Spleen (tissue), 11 donors: ENCODE results near the gene NADK2. TPM values are rescaled to one million over a fixed set of nuclear protein-coding genes. Genes with fewer than 3 reads are reported as not detected.

ENCODE experiments used
- DNase-seq: peaks from one replicate; pipeline ENCODE4 v3.0.0-alpha.2; 2020
- H3K27ac ChIP-seq, 8 donors: fragments of 200-600 bp; sonication (generic) in 7 of 8; 1 replicate in 4 of 8; 2 replicates in 4 of 8; pipeline versions ENCODE4 v1.5.0 to v1.8.0; 2016 to 2021; ENCODE audit warnings: inconsistent platforms in 4 of 8, mild to moderate bottlenecking in 4 of 8, moderate library complexity in 1 of 8
- H3K27me3 ChIP-seq, 7 donors: fragments of 200-600 bp; sonication (generic) in 6 of 7; replicated peaks in 1 of 7; 1 replicate in 4 of 7; 2 replicates in 3 of 7; pipeline versions ENCODE4 v1.5.0 to v1.8.0; 2016 to 2021; ENCODE audit warnings: inconsistent platforms in 3 of 7, mild to moderate bottlenecking in 1 of 7
- H3K36me3 ChIP-seq, 6 donors: fragments of 200-600 bp; sonication (generic) in 5 of 6; 1 replicate in 4 of 6; 2 replicates in 2 of 6; pipeline versions ENCODE4 v1.5.0 to v1.8.0; 2016 to 2021; ENCODE audit warnings: inconsistent platforms in 2 of 6
- H3K4me1 ChIP-seq, 6 donors: fragments of 200-600 bp; sonication (generic) in 5 of 6; 1 replicate in 3 of 6; 2 replicates in 3 of 6; pipeline versions ENCODE4 v1.5.0 to v1.8.0; 2016 to 2021; ENCODE audit warnings: inconsistent platforms in 3 of 6
- H3K4me3 ChIP-seq, 8 donors: fragments of 200-600 bp; sonication (generic) in 7 of 8; 1 replicate in 4 of 8; 2 replicates in 4 of 8; pipeline versions ENCODE4 v1.5.0 to v1.8.0; 2016 to 2021; ENCODE audit warnings: inconsistent platforms in 4 of 8, mild to moderate bottlenecking in 4 of 8, moderate library complexity in 2 of 8
- H3K9me3 ChIP-seq, 8 donors: fragments of 200-600 bp; sonication (generic) in 7 of 8; 1 replicate in 4 of 8; 2 replicates in 4 of 8; pipeline versions ENCODE4 v1.5.0 to v1.8.0; 2016 to 2021; ENCODE audit warnings: inconsistent platforms in 4 of 8
- CTCF ChIP-seq, 11 experiments: fragments of 200-600 bp in 7 of 11; fragments of 450-650 bp in 4 of 11; sonication (generic) in 4 of 11; IDR thresholded peaks in 8 of 11; conservative IDR thresholded peaks in 3 of 11; 1 replicate in 7 of 11; 2 replicates in 4 of 11; pipeline versions ENCODE4 v1.4.0 to v1.8.0; 2016 to 2021; ENCODE audit warnings: antibody characterized with exemption in 11 of 11, inconsistent platforms in 4 of 11, mild to moderate bottlenecking in 1 of 11
- POLR2A ChIP-seq, 3 donors: fragments of 450-650 bp; IDR thresholded peaks; one replicate each; pipeline ENCODE4 v1.5.1; 2017; ENCODE audit warnings: antibody characterized with exemption in 3 of 3, mild to moderate bottlenecking in 1 of 3
- POLR2AphosphoS5 ChIP-seq, 3 donors: sonication (generic); formaldehyde crosslinking; IDR thresholded peaks; one replicate each; pipeline ENCODE4 v1.5.1; 2017; ENCODE audit warnings: antibody characterized with exemption in 3 of 3
- WGBS, 5 donors: extraction: QIAGEN DNeasy Blood & Tissue Kit in 3 of 5; methylation state at CpG; one replicate each; pipeline versions ENCODE4 v1.1.5 to v1.1.7; 2013 to 2018; 5-methylcytosine and 5-hydroxymethylcytosine counted together
- intact Hi-C: fragments of 100-400 bp; cut with DNase I; formaldehyde crosslinking; loops from one replicate; pipeline ENCODE4 v1.15.0; 2023; ENCODE audit warnings: low total_unique reads
- polyA plus RNA-seq, 3 donors: library from polyadenylated mRNA; stranded (reverse); fragments of 200-250 nt; gene quantifications; one replicate each; pipeline ENCODE4 v1.2.1, GENCODE V29; 2013
- total RNA-seq, 7 donors: library from RNA; depleted of rRNA in 3 of 7; stranded (reverse); fragments of >200 nt in 3 of 7; fragmentation: NEBNext Ultra II Directional in 4 of 7; extraction: Animal tissue kit (Norgen Biotek cat#: 25700) in 4 of 7; gene quantifications; one replicate each; pipeline versions ENCODE4 v1.1.0 to v1.2.1, GENCODE V29; 2016 to 2021
- donor health status: healthy with polysubstance abuse.
- donor health status: DM: no; HTN: no; CAD: no; lungs with moderate emphysema.
- donor health status: DM: no; HTN: no; CAD: no.
- donor health status: Bipolar disorder and iron deficiency.
- donor health status: healthy.
- donor health status: DM: no; HTN: no; CAD: no.
- donor health status: DM: yes; HTN: yes; CAD: no.

NADK2 gene
- total and polyA plus RNA-seq, 10 donors = 5.3 to 21.8 (median 15.9) TPM

GRCh38 chr5:36246036-36246800 lies 4.5 kb upstream of the NADK2 start:
- H3K4me1 ChIP-seq = peaks cover 0 to 10% (median 8%) of the 10 kb centered on the region in 6 donors
- 91 to 97% (median 94%) methylated on average over 10 of the region's 10 CpGs for WGBS, 5 donors
- intact Hi-C loops = no loop called here
- no peak overlapping the region for H3K27ac ChIP-seq
- no peak for DNase-seq
- TF ChIP-seq POLR2AphosphoS5 (IDR thresholded peaks at IDR 0.05) (no peak), CTCF (IDR thresholded peaks at IDR 0.05 in 8 of 11, conservative IDR thresholded peaks at IDR 0.05 in 3 of 11) (no peak), POLR2A (IDR thresholded peaks at IDR 0.05) (no peak)
- H3K27me3 ChIP-seq = no peaks in the 10 kb centered on the region
- no peaks in the 10 kb centered on the region for H3K36me3 ChIP-seq
- H3K4me3 ChIP-seq = no peak overlapping the region
- H3K9me3 ChIP-seq = no peaks in the 10 kb centered on the region

- Histone ChIP-seq H3K27me3 (no peaks in the 10 kb centered on the region), H3K36me3 (no peaks in the 10 kb centered on the region), H3K4me3 (no peak overlapping the region), H3K4me1 (peaks cover 13 to 30% (median 27%) of the 10 kb centered on the region in 6 donors), H3K27ac (no peak overlapping the region), H3K9me3 (no peaks in the 10 kb centered on the region)
- intact Hi-C loops = no loop called here
- 83 to 93% (median 89%) methylated on average over 3 of the region's 3 CpGs for WGBS, 5 donors
- no peak for DNase-seq
- TF ChIP-seq POLR2A (IDR thresholded peaks at IDR 0.05) = no peak
- TF ChIP-seq CTCF (IDR thresholded peaks at IDR 0.05 in 8 of 11, conservative IDR thresholded peaks at IDR 0.05 in 3 of 11) = no peak
- TF ChIP-seq POLR2AphosphoS5 (IDR thresholded peaks at IDR 0.05) = no peak
These were observed 2.4 kb upstream of the NADK2 start for GRCh38 chr5:36244076-36244475.

GRCh38 chr5:36243653-36244052 lies 1.9 kb upstream of the NADK2 start:
- Histone ChIP-seq H3K4me1 (peaks cover 13 to 34% (median 30%) of the 10 kb centered on the region in 6 donors), H3K4me3 (no peak overlapping the region), H3K9me3 (no peaks in the 10 kb centered on the region), H3K27me3 (no peaks in the 10 kb centered on the region), H3K36me3 (no peaks in the 10 kb centered on the region), H3K27ac (no peak overlapping the region)
- intact Hi-C loops = no loop called here
- no peak for DNase-seq
- TF ChIP-seq POLR2A (IDR thresholded peaks at IDR 0.05) (no peak), CTCF (IDR thresholded peaks at IDR 0.05 in 8 of 11, conservative IDR thresholded peaks at IDR 0.05 in 3 of 11) (no peak), POLR2AphosphoS5 (IDR thresholded peaks at IDR 0.05) (no peak)
- 88 to 97% (median 91%) methylated on average over 1 of the region's 1 CpG for WGBS, 5 donors
